Measurements from ENCODE around the gene NUMBL.
"Not testable (repeated sequence)": the region's sequence is repeated elsewhere in the genome, so short reads cannot be mapped to it uniquely, and the experiment has no call there.

The NUMBL gene

DNA sequence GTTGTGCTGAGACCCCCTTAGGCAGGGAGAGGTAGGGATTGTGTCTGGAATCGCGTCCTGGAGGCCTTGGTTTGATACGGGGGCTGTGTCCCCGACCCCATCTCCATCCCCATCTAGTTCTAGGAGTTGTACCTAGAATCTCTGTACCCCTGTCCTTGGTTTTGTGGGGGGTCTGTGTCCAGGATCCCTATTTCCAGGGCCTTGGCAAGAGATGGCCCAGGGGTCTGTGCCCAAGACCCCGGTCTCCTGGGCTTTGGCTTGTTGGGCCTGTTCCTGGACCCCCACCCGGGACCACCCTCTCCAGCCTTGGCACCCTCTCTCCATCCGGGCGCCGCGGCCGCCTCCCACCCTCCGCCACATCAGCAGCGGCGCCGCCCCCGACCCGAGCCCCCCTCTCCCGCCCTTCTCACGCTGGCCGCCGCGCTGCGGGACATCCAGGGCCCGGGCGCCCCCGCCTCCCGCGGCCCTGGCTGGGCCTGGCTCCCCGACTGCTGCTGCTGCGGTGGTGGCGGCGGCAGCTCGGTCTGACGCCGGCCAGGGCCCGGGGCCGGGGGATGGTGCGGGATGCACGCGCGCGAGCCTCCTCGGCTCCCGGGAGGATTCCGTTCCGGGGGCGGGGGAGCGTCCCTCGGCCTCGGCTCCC, at the start of gene NUMBL:
Gene NUMBL (minus strand): TSS at position 602 of the 643 bp plus-strand sequence. CDS start 168 bp downstream, at position 434.
- FAIRE-seq, result no peak

DNA sequence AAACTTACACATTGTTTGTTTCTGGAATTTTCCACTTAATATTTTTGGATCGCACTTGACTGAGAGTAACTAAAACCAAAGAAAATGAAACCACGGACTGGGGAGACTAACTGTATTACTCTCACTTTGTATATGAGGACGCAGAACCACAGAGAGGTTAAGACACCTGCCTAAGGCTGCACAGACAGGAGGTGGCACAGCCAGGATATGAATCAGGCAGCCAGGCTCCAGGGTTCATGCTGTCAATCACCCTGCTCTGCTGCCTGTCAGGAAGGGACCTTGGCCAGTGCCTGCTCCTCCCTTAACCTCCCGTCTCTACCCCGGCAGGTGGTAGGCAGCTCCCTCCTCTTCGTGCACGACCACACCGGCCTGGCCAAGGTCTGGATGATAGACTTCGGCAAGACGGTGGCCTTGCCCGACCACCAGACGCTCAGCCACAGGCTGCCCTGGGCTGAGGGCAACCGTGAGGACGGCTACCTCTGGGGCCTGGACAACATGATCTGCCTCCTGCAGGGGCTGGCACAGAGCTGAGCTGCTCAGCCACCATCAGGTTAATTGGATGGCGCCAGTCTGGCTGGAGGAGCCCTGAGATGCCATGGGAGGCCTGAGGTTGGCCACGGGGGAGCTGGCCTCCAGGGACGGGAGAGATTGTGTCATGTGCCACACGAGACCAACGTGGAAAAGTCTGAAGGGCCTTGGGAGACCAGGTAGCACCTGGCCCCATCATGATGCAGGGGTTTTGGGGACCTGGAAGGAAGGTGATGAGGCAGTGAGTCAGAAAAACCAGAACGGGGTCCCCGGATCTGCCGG, 48.8 kb upstream of the NUMBL start:
- DNase-seq (ENCODE audit: low spot score) (no peak), FAIRE-seq (no peak)

More for the DNA sequence above, at the start of gene NUMBL:
- no peak for DNase-seq (ENCODE audit: low spot score)

DNA sequence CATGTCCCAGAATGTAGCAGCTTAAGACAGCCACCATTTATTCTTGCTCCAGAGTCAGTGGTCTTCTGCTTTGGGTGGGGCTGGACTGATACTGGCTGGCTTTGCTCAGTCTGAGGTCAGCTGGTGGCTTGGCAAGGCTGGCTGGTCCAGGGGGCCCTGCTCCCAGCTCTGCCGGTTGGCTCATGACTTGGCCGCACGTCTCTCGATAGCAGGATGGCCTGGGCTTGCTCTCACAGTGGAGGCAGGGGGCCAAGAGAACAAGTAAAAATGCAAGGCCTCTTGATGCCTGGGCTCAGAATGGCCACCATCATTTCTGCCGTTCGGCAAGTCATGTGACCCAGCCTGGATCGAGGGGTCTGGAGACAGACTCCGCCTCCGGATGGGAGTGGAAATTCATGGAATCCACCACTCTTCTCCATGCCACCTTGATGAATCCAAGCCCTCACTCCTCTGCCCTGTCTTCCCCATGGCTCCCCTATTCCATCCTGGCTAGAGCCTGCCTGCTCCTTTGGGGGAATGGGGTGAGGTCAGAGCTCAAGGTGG, 46.7 kb upstream of the NUMBL start:
- FAIRE-seq (no peak), DNase-seq (ENCODE audit: low spot score) (no peak)

GRCh38 chr19:40736661-40737060, 46.2 kb upstream of the NUMBL start:
- DNase-seq (ENCODE audit: low spot score) (no peak), FAIRE-seq (no peak)

GRCh38 chr19:40735013-40735771, 44.7 kb upstream of the NUMBL start:
- no peak for DNase-seq (ENCODE audit: low spot score)
- no peak for FAIRE-seq

GRCh38 chr19:40733149-40733548, 42.7 kb upstream of the NUMBL start:
- FAIRE-seq (no peak), DNase-seq (ENCODE audit: low spot score) (no peak)

- not testable (repeated sequence) for FAIRE-seq; DNase-seq (ENCODE audit: low spot score)
These were observed 41.9 kb upstream of the NUMBL start for GRCh38 chr19:40732304-40732703.

DNA sequence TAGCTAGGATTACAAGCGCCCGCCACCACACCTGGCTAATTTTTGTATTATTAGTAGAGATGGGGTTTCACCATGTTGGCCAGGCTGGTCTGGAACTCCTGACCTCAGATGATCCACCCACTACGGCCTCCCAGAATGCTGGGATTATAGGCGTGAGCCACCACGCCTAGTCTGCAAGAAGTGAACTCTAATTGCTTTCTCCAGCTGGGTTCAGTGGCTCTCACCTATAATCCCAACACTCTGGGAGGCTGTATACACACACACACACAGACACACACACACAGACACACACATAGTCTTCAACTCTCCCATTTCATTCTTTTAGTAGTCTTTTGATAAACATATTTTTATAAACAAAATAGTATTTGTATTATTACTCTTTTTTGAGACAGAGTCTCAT, 39.6 kb upstream of the NUMBL start:
- DNase-seq (ENCODE audit: low spot score); FAIRE-seq: not testable (repeated sequence)

DNA sequence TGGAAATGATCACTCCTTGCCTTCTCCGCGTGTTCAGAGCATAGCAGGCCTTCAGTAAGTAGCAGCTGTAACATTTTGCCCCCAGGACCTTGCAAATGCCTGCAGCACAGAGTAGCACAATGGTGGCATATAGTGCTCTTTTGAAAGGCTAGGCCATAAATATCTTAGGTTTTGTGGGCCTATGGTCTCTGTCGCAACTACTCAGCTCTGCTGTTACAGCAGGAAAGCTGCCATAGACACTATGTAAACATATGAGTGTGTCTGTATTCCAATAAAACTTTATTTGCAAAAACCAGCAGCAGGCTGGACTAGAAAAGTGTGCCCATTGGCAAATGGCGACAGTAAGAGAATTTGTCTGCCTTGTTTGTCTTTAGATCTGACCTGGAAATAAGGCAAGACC, 35.8 kb upstream of the NUMBL start:
- no peak for DNase-seq (ENCODE audit: low spot score)
- no peak for FAIRE-seq

DNA sequence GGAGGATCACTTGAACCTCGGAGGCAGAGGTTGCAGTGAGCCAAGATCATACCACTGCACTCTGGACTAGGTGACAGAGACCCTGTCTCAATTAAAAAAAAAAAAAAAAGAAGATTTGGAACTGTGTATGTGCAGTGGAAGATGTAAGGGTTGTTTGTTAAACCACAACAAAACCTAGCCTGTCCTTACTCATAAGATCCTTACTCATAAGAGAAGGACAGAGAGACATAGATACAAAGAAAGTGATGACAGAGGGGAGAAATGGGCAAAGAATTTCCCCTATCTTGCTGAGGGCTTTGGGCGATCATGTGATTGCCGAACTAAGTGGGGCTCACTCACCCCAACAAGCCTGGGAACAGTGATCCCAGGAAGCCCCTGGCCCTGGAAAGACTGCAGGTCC, 34.4 kb upstream of the NUMBL start:
- no peak for FAIRE-seq

DNA sequence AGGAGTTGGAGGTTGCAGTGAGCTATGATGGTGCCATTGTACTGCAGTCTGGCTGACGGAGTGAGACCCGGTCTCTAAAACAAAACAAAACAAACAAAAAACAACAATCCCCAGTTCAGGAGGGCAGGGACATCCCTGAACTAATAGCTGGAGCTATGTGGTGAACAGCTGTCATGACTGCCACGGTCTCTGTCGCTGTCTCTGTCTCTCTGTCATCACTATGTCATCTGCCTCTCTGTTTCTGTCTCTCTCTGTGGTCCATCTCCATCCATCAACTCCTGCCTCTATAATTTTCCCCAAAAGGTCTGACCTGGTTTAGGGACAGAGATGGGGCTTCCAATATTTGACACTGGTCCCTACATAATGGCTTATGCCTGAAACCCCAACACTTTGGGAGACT, 33.9 kb upstream of the NUMBL start:
- FAIRE-seq, result no peak
- DNase-seq (ENCODE audit: low spot score), result no peak

More for the DNA sequence above, 34.4 kb upstream of the NUMBL start:
- DNase-seq (ENCODE audit: low spot score), result no peak

DNA sequence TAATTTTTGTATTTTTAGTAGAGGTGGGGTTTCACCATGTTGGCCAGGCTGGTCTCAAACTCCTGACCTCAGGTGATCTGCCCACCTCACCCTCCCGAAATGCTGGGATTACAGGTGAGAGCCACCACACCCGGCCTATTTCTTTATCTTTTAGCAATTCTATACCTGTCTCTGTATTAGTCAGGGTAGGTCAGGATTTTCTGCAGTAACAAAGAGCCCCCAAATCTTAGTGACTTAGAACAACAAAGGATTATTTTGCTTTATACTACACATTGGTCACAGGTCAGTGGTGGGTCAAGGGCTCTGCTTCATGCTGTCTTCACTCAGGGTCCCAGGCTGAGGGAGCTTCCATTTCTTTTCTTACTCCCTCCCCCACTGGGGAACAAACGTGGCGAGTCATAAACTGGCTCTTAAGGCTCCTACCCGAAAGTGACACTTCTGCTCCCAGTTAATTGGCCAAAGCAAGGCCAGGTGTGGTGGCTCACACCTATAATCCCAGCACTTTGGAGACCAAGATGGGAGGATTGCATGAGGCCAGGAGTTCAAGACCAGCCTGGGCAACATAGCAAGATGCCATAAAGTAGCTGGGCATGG, 33.3 kb upstream of the NUMBL start:
- FAIRE-seq (no peak), DNase-seq (ENCODE audit: low spot score) (no peak)

DNA sequence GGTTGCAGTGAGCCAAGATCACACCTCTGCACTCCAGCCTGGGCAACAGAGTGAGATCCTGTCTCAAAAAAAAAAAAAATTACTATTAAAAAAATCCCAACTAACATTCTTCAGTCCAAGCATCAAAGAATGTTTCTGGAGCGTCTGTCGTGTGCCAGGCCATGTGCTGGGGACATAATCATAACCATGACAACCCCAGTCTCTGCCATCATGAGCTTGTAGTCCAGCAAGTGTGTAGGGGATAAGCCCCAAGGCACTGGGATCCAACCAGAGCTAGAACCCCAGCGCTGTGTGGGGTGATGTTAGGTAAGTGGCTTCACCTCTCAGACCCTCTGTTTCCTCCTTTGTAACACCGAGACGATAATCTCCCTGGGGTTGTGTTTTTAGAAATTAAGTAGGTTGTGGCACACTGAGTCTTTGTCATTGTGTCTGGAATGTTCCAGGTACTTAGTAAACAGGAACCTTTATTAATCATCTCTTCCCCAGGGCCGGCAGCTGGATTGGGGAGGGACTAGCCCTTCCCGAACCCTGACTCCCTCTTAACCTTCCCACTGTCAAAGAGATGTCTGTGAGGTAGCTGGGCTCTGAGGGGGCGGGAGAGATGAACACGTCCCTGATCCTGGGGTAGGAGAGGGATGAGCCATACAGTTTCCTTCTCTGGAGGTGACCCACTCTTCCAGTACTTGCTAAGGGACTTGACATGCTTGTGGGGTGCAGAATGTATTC, 31.6 kb upstream of the NUMBL start:
- DNase-seq (ENCODE audit: low spot score), result no peak

GRCh38 chr19:40721140-40721486, 30.7 kb upstream of the NUMBL start:
- FAIRE-seq, result no peak
- no peak for DNase-seq (ENCODE audit: low spot score)

More for the DNA sequence above, 31.6 kb upstream of the NUMBL start:
- FAIRE-seq, result no peak

DNA sequence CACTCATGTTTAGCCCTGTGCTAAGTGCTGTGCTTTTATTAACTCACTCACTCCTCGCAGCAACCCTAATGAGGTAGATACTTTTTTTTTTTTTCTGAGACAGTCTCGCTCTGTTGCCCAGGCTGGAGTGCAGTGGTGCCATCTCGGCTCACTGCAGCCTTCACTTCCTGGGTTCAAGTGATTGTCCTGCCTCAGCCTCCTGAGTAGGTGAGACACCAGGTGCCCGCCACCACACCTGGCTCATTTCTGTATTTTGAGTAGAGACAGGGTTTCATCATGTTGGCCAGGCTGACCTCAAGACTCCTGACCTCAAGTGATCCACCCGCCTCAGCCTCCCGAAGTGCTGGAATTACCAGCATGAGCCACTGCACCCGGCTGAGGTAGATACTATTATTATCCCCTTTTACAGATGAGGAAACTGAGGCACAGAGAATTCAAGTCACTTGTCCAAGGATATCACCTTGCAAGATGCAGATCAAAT, 29.0 kb upstream of the NUMBL start:
- FAIRE-seq, result no peak
- no peak for DNase-seq (ENCODE audit: low spot score)

DNA sequence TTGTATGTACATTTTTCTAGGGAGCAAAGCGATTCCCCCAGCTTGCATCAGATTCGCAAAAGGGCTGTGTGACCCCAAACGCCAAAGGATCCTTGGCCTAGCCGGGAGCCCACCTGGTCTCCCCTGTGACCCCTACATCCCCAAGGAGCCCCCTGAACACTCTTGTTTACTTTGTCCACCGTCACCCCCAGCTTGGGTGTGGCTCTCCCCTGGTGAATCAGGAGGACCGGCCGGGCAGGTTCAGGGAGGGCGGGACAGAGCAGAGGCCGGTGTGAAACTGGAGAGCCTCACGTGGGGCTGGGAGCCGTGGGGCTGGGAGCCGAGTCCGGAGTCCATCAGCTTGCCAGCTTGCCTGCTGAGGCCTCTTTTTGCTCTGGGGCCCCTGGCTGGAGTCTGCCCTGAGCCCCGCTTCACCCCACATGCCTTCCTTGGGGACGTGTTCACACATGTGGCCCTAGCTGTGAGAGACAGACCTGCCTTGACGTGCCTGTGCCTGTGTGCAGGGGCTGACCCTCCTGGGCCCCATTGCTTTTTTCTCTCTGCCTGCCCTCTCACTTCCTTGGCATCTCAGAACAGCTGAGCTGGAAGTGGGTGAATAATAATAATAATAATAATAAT, 28.4 kb upstream of the NUMBL start:
- FAIRE-seq (no peak), DNase-seq (ENCODE audit: low spot score) (peak; percentile 3)

DNA sequence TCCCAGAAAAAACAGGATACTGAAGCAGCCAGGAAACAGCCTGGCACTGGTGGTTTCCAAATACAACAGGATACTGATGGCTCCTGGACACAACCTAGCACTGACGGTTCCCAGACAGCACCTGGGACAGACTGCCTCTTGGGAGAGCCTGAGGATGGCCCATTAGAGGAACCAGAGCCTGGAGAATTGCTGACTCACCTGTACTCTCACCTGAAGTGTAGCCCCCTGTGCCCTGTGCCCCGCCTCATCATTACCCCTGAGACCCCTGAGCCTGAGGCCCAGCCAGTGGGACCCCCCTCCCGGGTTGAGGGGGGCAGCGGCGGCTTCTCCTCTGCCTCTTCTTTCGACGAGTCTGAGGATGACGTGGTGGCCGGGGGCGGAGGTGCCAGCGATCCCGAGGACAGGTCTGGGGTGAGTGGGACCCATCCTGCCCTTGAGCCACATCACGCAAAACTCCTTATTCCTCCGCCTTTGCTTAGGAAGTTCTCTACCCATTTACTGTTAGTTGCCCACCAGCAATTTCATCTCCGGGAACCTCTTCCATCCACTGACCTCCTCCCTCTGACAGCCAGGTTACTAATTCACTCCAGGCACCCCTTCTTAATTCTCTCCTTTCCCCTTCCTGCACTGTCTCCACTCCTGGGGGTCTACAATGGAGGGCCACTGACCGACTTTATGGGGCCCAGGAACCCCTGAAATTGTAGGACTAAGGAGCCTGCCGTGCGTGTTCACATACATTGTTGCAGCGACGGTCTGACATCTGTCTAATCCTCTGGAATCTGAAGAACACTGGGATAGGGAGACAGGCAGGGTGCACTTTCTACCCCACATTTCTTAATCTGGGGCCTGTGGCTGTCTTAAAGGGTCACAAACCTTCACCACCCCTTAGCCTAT, 27.7 kb upstream of the NUMBL start:
- DNase-seq (ENCODE audit: low spot score), result peak; percentile 5
- no peak for FAIRE-seq

DNA sequence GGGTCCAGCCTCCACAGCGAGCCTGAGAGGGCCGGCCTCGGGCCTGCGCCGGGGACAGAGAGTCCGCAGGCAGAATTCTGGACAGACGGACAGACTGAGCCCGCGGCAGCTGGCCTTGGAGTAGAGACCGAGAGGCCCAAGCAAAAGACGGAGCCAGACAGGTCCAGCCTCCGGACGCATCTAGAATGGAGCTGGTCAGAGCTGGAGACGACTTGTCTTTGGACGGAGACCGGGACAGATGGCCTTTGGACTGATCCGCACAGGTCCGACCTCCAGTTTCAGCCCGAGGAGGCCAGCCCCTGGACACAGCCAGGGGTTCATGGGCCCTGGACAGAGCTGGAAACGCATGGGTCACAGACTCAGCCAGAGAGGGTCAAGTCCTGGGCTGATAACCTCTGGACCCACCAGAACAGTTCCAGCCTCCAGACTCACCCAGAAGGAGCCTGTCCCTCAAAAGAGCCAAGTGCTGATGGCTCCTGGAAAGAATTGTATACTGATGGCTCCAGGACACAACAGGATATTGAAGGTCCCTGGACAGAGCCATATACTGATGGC, 27.0 kb upstream of the NUMBL start:
- DNase-seq (ENCODE audit: low spot score) (no peak), FAIRE-seq (no peak)
